IMR-90 (cell line): ENCODE results near the gene PNKD. TPM values are rescaled to one million over a fixed set of nuclear protein-coding genes. Genes with fewer than 3 reads are reported as not detected.
A peak's percentile ranks its signal among the peaks of the same experiment; 100 is the strongest.

Experiments used
- ATAC-seq: fragments of 200-7000 bp; cut with Tn5 transposase; 2 replicates; pipeline ENCODE4 v1.9.1; 2020; ENCODE audit warnings: low read depth, mild to moderate bottlenecking, moderate library complexity
- BruUV-seq: library from RNA; stranded (reverse); fragments of 400-500 nt; replicated peaks from 2 replicates; lab custom pipeline; 2021; lab: Mats Ljungman, UMichigan
- CTCF ChIA-PET: fragments of 300-600 bp; formaldehyde crosslinking; extraction: SDS; loops from one replicate; lab custom pipeline; 2021; ENCODE audit warnings: antibody characterized with exemption; lab: Yijun Ruan, JAX
- POLR2A ChIA-PET: fragments of 300-600 bp; sonication (Branson Sonifier 250); formaldehyde crosslinking; loops from one replicate; lab custom pipeline; 2022; ENCODE audit warnings: antibody characterized with exemption; ENCODE audit not compliant: unreplicated experiment; lab: Charles Lee
- DNase-seq: peaks from one replicate; pipeline ENCODE4 v3.0.0; 2013
- H2AFZ ChIP-seq: replicated peaks from 2 replicates; pipeline ENCODE3; 2013; ENCODE audit warnings: low read length, mild to moderate bottlenecking; ENCODE audit not compliant: poor library complexity
- H2AK5ac ChIP-seq: 2 replicates; pipeline ENCODE4 v1.6.1; 2013; ENCODE audit warnings: low read depth, low read length, inconsistent platforms
- H2AK9ac ChIP-seq: replicated peaks from 2 replicates; pipeline ENCODE3; 2013; ENCODE audit warnings: mild to moderate bottlenecking, low read depth, low read length, moderate library complexity; ENCODE audit not compliant: poor library complexity
- H2BK120ac ChIP-seq: 2 replicates; pipeline ENCODE4 v1.6.1; 2013; ENCODE audit warnings: low read depth, low read length, inconsistent platforms
- H2BK15ac ChIP-seq: 3 replicates; pipeline ENCODE4 v1.6.1; 2013; ENCODE audit warnings: low read depth, low read length, inconsistent platforms
- H2BK20ac ChIP-seq: 2 replicates; pipeline ENCODE4 v1.6.1; 2013; ENCODE audit warnings: low read depth, mild to moderate bottlenecking, inconsistent platforms, low read length, moderate library complexity
- H2BK5ac ChIP-seq: 2 replicates; pipeline ENCODE4 v1.6.1; 2013; ENCODE audit warnings: mild to moderate bottlenecking, low read depth, low read length, inconsistent platforms; ENCODE audit not compliant: poor library complexity, severe bottlenecking
- H3K14ac ChIP-seq: replicated peaks from 2 replicates; pipeline ENCODE4 v1.6.1; 2013; ENCODE audit warnings: low read depth, low read length, inconsistent platforms
- H3K18ac ChIP-seq: 2 replicates; pipeline ENCODE4 v1.6.1; 2013; ENCODE audit warnings: low read depth, low read length, control low read depth
- H3K23ac ChIP-seq: 2 replicates; pipeline ENCODE4 v1.6.1; 2013; ENCODE audit warnings: low read depth, low read length, inconsistent platforms
- H3K27ac ChIP-seq: 2 replicates; pipeline ENCODE4 v1.5.1; 2013; ENCODE audit warnings: mild to moderate bottlenecking, control low read depth, low read length; ENCODE audit not compliant: insufficient read depth
- H3K27me3 ChIP-seq: 2 replicates; pipeline ENCODE4 v1.6.1; 2013; ENCODE audit warnings: low read length; ENCODE audit not compliant: control insufficient read depth, insufficient read depth
- H3K36me3 ChIP-seq: 2 replicates; pipeline ENCODE4 v1.6.1; 2013; ENCODE audit warnings: low read length, mixed read lengths; ENCODE audit not compliant: control insufficient read depth, insufficient read depth
- H3K4ac ChIP-seq: 2 replicates; pipeline ENCODE4 v1.6.1; 2013; ENCODE audit warnings: low read depth, low read length, inconsistent platforms
- H3K4me1 ChIP-seq: 2 replicates; pipeline ENCODE4 v1.6.1; 2013; ENCODE audit warnings: low read length, mixed read lengths; ENCODE audit not compliant: control insufficient read depth, insufficient read depth
- H3K4me2 ChIP-seq: 2 replicates; pipeline ENCODE4 v1.6.1; 2013; ENCODE audit warnings: low read depth, mild to moderate bottlenecking, control low read depth, low read length, moderate library complexity
- H3K4me3 ChIP-seq: 2 replicates; pipeline ENCODE4 v1.5.1; 2013; ENCODE audit warnings: low read depth, mild to moderate bottlenecking, control low read depth, low read length, moderate library complexity; ENCODE audit not compliant: insufficient read depth
- H3K56ac ChIP-seq: 2 replicates; pipeline ENCODE4 v1.6.1; 2013; ENCODE audit warnings: low read length, inconsistent platforms; ENCODE audit not compliant: insufficient read depth; ENCODE audit errors: extremely low read depth
- H3K79me1 ChIP-seq, 2 experiments: 2 replicates each; pipeline ENCODE4 v1.6.1; 2013; ENCODE audit warnings: low read length in 2 of 2, inconsistent platforms in 1 of 2, low read depth in 1 of 2
- H3K9ac ChIP-seq: 2 replicates; pipeline ENCODE4 v1.6.1; 2013; ENCODE audit warnings: low read depth, low read length, control low read depth
- H3K9me1 ChIP-seq: 2 replicates; pipeline ENCODE4 v1.6.1; 2013; ENCODE audit warnings: low read length, inconsistent platforms; ENCODE audit not compliant: insufficient read depth
- H3K9me3 ChIP-seq: 2 replicates; pipeline ENCODE4 v1.6.1; 2013; ENCODE audit warnings: low read length; ENCODE audit not compliant: control insufficient read depth, insufficient read depth
- H4K20me1 ChIP-seq: 2 replicates; pipeline ENCODE4 v1.6.1; 2013; ENCODE audit warnings: low read length, inconsistent platforms; ENCODE audit not compliant: insufficient read depth
- H4K5ac ChIP-seq: 2 replicates; pipeline ENCODE4 v1.6.1; 2013; ENCODE audit warnings: mild to moderate bottlenecking, low read depth, low read length, control low read depth
- H4K8ac ChIP-seq, 2 experiments: 2 replicates each; pipeline ENCODE4 v1.6.1; 2013; ENCODE audit warnings: low read depth in 2 of 2, low read length in 2 of 2, control low read depth in 1 of 2, inconsistent platforms in 1 of 2
- H4K91ac ChIP-seq: 2 replicates; pipeline ENCODE4 v1.6.1; 2013; ENCODE audit warnings: low read depth, low read length, inconsistent platforms; ENCODE audit not compliant: insufficient read depth
- BHLHE40 ChIP-seq: fragments of 150-350 bp; IDR thresholded peaks from 2 replicates; pipeline ENCODE4 v1.6.1; 2016; ENCODE audit warnings: mild to moderate bottlenecking, low read depth, low read length
- MXI1 ChIP-seq: IDR thresholded peaks from 2 replicates; pipeline ENCODE4 v1.6.1; 2012; ENCODE audit warnings: low read depth, mild to moderate bottlenecking, low read length, moderate library complexity, borderline replicate concordance
- NFE2L2 ChIP-seq: fragments of 150-350 bp; IDR thresholded peaks from 2 replicates; pipeline ENCODE4 v1.6.1; 2016; ENCODE audit warnings: low read depth, mild to moderate bottlenecking, low read length
- SMC3 ChIP-seq: fragments of 150-350 bp; IDR thresholded peaks from 2 replicates; pipeline ENCODE4 v1.6.1; 2016; ENCODE audit warnings: low read depth, mild to moderate bottlenecking, antibody characterized with exemption, low read length, moderate library complexity
- WGBS, 2 experiments: methylation state at CpG; one replicate each; pipeline versions ENCODE4 v1.1.5 to v1.1.7; 2013; ENCODE audit warnings: missing lambda C conversion rate in 2 of 2; ENCODE audit not compliant: insufficient read length in 1 of 2; ENCODE audit errors: extremely low coverage in 2 of 2; 5-methylcytosine and 5-hydroxymethylcytosine counted together
- dilution Hi-C: fragments of 300-500 bp; cut with HindIII; formaldehyde crosslinking; loops from one replicate; pipeline ENCODE4 v1.14.3; 2018; ENCODE audit warnings: low sequenced_read_pairs; ENCODE audit not compliant: unreplicated experiment
- in situ Hi-C: fragments of 300-500 bp; cut with MboI; formaldehyde crosslinking; loops from 3 replicates; pipeline ENCODE4 v1.14.3; 2019; ENCODE audit warnings: low sequenced_read_pairs, inconsistent platforms, mixed read lengths
- intact Hi-C: fragments of 100-400 bp; cut with micrococcal nuclease; formaldehyde crosslinking; loops from 2 replicates; pipeline ENCODE4 v1.10.0; 2022
- polyA plus RNA-seq, 3 experiments: library from polyadenylated mRNA; depleted of rRNA; stranded (reverse); fragments of >200 nt; gene quantifications; 2 replicates each; pipeline ENCODE4 v1.2.3, GENCODE V29; 2012; ENCODE audit warnings: low replicate concordance in 1 of 3
- total RNA-seq: library from RNA; depleted of rRNA; stranded (reverse); fragments of >200 nt; gene quantifications from 2 replicates; pipeline ENCODE4 v1.2.3, GENCODE V29; 2012

PNKD gene
- total and polyA plus RNA-seq, 2 of the 4 experiments (the other 2 are of a cell fraction) = 19.2 to 68.5 TPM

- Histone ChIP-seq H3K18ac (no peak overlapping the region), H4K5ac (no peak overlapping the region), H2AK9ac (peak overlapping the region; percentile 16), H2BK5ac (no peak overlapping the region), H4K8ac (no peak overlapping the region), H3K27ac (no peak overlapping the region), H2BK15ac (no peak overlapping the region), H3K56ac (no peak overlapping the region), H3K27me3 (no peaks in the 10 kb centered on the region; the same call in 1 of the 2 replicates), H3K79me1 (no peaks in the 10 kb centered on the region), H3K9me3 (no peaks in the 10 kb centered on the region), H3K14ac (no peak overlapping the region), H2BK120ac (no peak overlapping the region), H3K4me1 (peaks cover 8% of the 10 kb centered on the region; the same call in 1 of the 2 replicates), H3K4me2 (no peak overlapping the region), H3K36me3 (no peaks in the 10 kb centered on the region), H4K20me1 (no peaks in the 10 kb centered on the region), H2BK20ac (no peak overlapping the region), H4K91ac (no peak overlapping the region), H3K4me3 (no peak overlapping the region), H3K23ac (no peak overlapping the region), H3K9ac (no peak overlapping the region), H2AK5ac (no peak overlapping the region), H2AFZ (no peak overlapping the region), H3K9me1 (no peaks in the 10 kb centered on the region), H3K4ac (no peak overlapping the region)
- ATAC-seq = no peak
- intact Hi-C loops (loop anchor here (2.0 kb wide), 1 partner anchor 20 kb away; no protein-coding TSS in a partner anchor), dilution Hi-C loops (no loop called here), in situ Hi-C loops (no loop called here)
- 100% methylated on average over 4 of the region's 5 CpGs; no CpG with 5 or more reads in 1 of the 2 experiments for WGBS, 2 experiments
- BruUV-seq = no TSS peak
- DNase-seq = no peak
- ChIA-PET CTCF (no interaction called here), POLR2A (no interaction called here)
- TF ChIP-seq MXI1 (no peak), NFE2L2 (no peak), SMC3 (no peak), BHLHE40 (no peak)
Observed at GRCh38 chr2:218342837-218343236, 72.5 kb downstream of the PNKD start.
